IMR-90 (cell line): ENCODE results near the gene CYP2E1. TPM values are rescaled to one million over a fixed set of nuclear protein-coding genes. Genes with fewer than 3 reads are reported as not detected.

Experiments used
- ATAC-seq: fragments of 200-7000 bp; cut with Tn5 transposase; 2 replicates; pipeline ENCODE4 v1.9.1; 2020; ENCODE audit warnings: low read depth, mild to moderate bottlenecking, moderate library complexity
- BruUV-seq: library from RNA; stranded (reverse); fragments of 400-500 nt; replicated peaks from 2 replicates; lab custom pipeline; 2021; lab: Mats Ljungman, UMichigan
- CTCF ChIA-PET: fragments of 300-600 bp; formaldehyde crosslinking; extraction: SDS; loops from one replicate; lab custom pipeline; 2021; ENCODE audit warnings: antibody characterized with exemption; lab: Yijun Ruan, JAX
- POLR2A ChIA-PET: fragments of 300-600 bp; sonication (Branson Sonifier 250); formaldehyde crosslinking; loops from one replicate; lab custom pipeline; 2022; ENCODE audit warnings: antibody characterized with exemption; ENCODE audit not compliant: unreplicated experiment; lab: Charles Lee
- DNase-seq: peaks from one replicate; pipeline ENCODE4 v3.0.0; 2013
- H2AFZ ChIP-seq: replicated peaks from 2 replicates; pipeline ENCODE3; 2013; ENCODE audit warnings: low read length, mild to moderate bottlenecking; ENCODE audit not compliant: poor library complexity
- H2AK5ac ChIP-seq: 2 replicates; pipeline ENCODE4 v1.6.1; 2013; ENCODE audit warnings: low read depth, low read length, inconsistent platforms
- H2AK9ac ChIP-seq: replicated peaks from 2 replicates; pipeline ENCODE3; 2013; ENCODE audit warnings: mild to moderate bottlenecking, low read depth, low read length, moderate library complexity; ENCODE audit not compliant: poor library complexity
- H2BK120ac ChIP-seq: 2 replicates; pipeline ENCODE4 v1.6.1; 2013; ENCODE audit warnings: low read depth, low read length, inconsistent platforms
- H2BK15ac ChIP-seq: 3 replicates; pipeline ENCODE4 v1.6.1; 2013; ENCODE audit warnings: low read depth, low read length, inconsistent platforms
- H2BK20ac ChIP-seq: 2 replicates; pipeline ENCODE4 v1.6.1; 2013; ENCODE audit warnings: low read depth, mild to moderate bottlenecking, inconsistent platforms, low read length, moderate library complexity
- H2BK5ac ChIP-seq: 2 replicates; pipeline ENCODE4 v1.6.1; 2013; ENCODE audit warnings: mild to moderate bottlenecking, low read depth, low read length, inconsistent platforms; ENCODE audit not compliant: poor library complexity, severe bottlenecking
- H3K14ac ChIP-seq: replicated peaks from 2 replicates; pipeline ENCODE4 v1.6.1; 2013; ENCODE audit warnings: low read depth, low read length, inconsistent platforms
- H3K18ac ChIP-seq: 2 replicates; pipeline ENCODE4 v1.6.1; 2013; ENCODE audit warnings: low read depth, low read length, control low read depth
- H3K23ac ChIP-seq: 2 replicates; pipeline ENCODE4 v1.6.1; 2013; ENCODE audit warnings: low read depth, low read length, inconsistent platforms
- H3K27ac ChIP-seq: 2 replicates; pipeline ENCODE4 v1.5.1; 2013; ENCODE audit warnings: mild to moderate bottlenecking, control low read depth, low read length; ENCODE audit not compliant: insufficient read depth
- H3K27me3 ChIP-seq: 2 replicates; pipeline ENCODE4 v1.6.1; 2013; ENCODE audit warnings: low read length; ENCODE audit not compliant: control insufficient read depth, insufficient read depth
- H3K36me3 ChIP-seq: 2 replicates; pipeline ENCODE4 v1.6.1; 2013; ENCODE audit warnings: low read length, mixed read lengths; ENCODE audit not compliant: control insufficient read depth, insufficient read depth
- H3K4ac ChIP-seq: 2 replicates; pipeline ENCODE4 v1.6.1; 2013; ENCODE audit warnings: low read depth, low read length, inconsistent platforms
- H3K4me1 ChIP-seq: 2 replicates; pipeline ENCODE4 v1.6.1; 2013; ENCODE audit warnings: low read length, mixed read lengths; ENCODE audit not compliant: control insufficient read depth, insufficient read depth
- H3K4me2 ChIP-seq: 2 replicates; pipeline ENCODE4 v1.6.1; 2013; ENCODE audit warnings: low read depth, mild to moderate bottlenecking, control low read depth, low read length, moderate library complexity
- H3K4me3 ChIP-seq: 2 replicates; pipeline ENCODE4 v1.5.1; 2013; ENCODE audit warnings: low read depth, mild to moderate bottlenecking, control low read depth, low read length, moderate library complexity; ENCODE audit not compliant: insufficient read depth
- H3K56ac ChIP-seq: 2 replicates; pipeline ENCODE4 v1.6.1; 2013; ENCODE audit warnings: low read length, inconsistent platforms; ENCODE audit not compliant: insufficient read depth; ENCODE audit errors: extremely low read depth
- H3K79me1 ChIP-seq, 2 experiments: 2 replicates each; pipeline ENCODE4 v1.6.1; 2013; ENCODE audit warnings: low read length in 2 of 2, inconsistent platforms in 1 of 2, low read depth in 1 of 2
- H3K9ac ChIP-seq: 2 replicates; pipeline ENCODE4 v1.6.1; 2013; ENCODE audit warnings: low read depth, low read length, control low read depth
- H3K9me1 ChIP-seq: 2 replicates; pipeline ENCODE4 v1.6.1; 2013; ENCODE audit warnings: low read length, inconsistent platforms; ENCODE audit not compliant: insufficient read depth
- H3K9me3 ChIP-seq: 2 replicates; pipeline ENCODE4 v1.6.1; 2013; ENCODE audit warnings: low read length; ENCODE audit not compliant: control insufficient read depth, insufficient read depth
- H4K20me1 ChIP-seq: 2 replicates; pipeline ENCODE4 v1.6.1; 2013; ENCODE audit warnings: low read length, inconsistent platforms; ENCODE audit not compliant: insufficient read depth
- H4K5ac ChIP-seq: 2 replicates; pipeline ENCODE4 v1.6.1; 2013; ENCODE audit warnings: mild to moderate bottlenecking, low read depth, low read length, control low read depth
- H4K8ac ChIP-seq, 2 experiments: 2 replicates each; pipeline ENCODE4 v1.6.1; 2013; ENCODE audit warnings: low read depth in 2 of 2, low read length in 2 of 2, control low read depth in 1 of 2, inconsistent platforms in 1 of 2
- H4K91ac ChIP-seq: 2 replicates; pipeline ENCODE4 v1.6.1; 2013; ENCODE audit warnings: low read depth, low read length, inconsistent platforms; ENCODE audit not compliant: insufficient read depth
- BHLHE40 ChIP-seq: fragments of 150-350 bp; IDR thresholded peaks from 2 replicates; pipeline ENCODE4 v1.6.1; 2016; ENCODE audit warnings: mild to moderate bottlenecking, low read depth, low read length
- CEBPB ChIP-seq: IDR thresholded peaks from 2 replicates; pipeline ENCODE4 v1.6.1; 2012; ENCODE audit warnings: low read depth, low read length, improper control_type of control experiment
- CHD1 ChIP-seq: IDR thresholded peaks from 2 replicates; pipeline ENCODE4 v1.6.1; 2012; ENCODE audit warnings: low read depth, low read length, improper control_type of control experiment
- CTCF ChIP-seq: conservative IDR thresholded peaks from 2 replicates; pipeline ENCODE4 v1.5.1; 2012; ENCODE audit warnings: mild to moderate bottlenecking, low read depth, low read length, improper control_type of control experiment
- ELK1 ChIP-seq: fragments of 150-350 bp; IDR thresholded peaks from 2 replicates; pipeline ENCODE4 v1.6.1; 2016; ENCODE audit warnings: low read depth, mild to moderate bottlenecking, low read length, moderate library complexity, borderline replicate concordance
- FOS ChIP-seq: fragments of 150-350 bp; IDR thresholded peaks from 2 replicates; pipeline ENCODE4 v1.6.1; 2016; ENCODE audit warnings: low read depth, low read length
- MAFK ChIP-seq: IDR thresholded peaks from 2 replicates; pipeline ENCODE4 v1.6.1; 2012; ENCODE audit warnings: low read depth, low read length, improper control_type of control experiment
- MAZ ChIP-seq: IDR thresholded peaks from 2 replicates; pipeline ENCODE4 v1.6.1; 2012; ENCODE audit warnings: low read depth, mild to moderate bottlenecking, low read length, improper control_type of control experiment, moderate library complexity, borderline replicate concordance
- MXI1 ChIP-seq: IDR thresholded peaks from 2 replicates; pipeline ENCODE4 v1.6.1; 2012; ENCODE audit warnings: low read depth, mild to moderate bottlenecking, low read length, moderate library complexity, borderline replicate concordance
- NFE2L2 ChIP-seq: fragments of 150-350 bp; IDR thresholded peaks from 2 replicates; pipeline ENCODE4 v1.6.1; 2016; ENCODE audit warnings: low read depth, mild to moderate bottlenecking, low read length
- POLR2A ChIP-seq: IDR thresholded peaks from 2 replicates; pipeline ENCODE4 v1.6.1; 2012; ENCODE audit warnings: mild to moderate bottlenecking, low read depth, low read length
- RAD21 ChIP-seq: IDR thresholded peaks from 2 replicates; pipeline ENCODE4 v1.6.1; 2012; ENCODE audit warnings: low read length, improper control_type of control experiment
- RCOR1 ChIP-seq: IDR thresholded peaks from 2 replicates; pipeline ENCODE4 v1.6.1; 2012; ENCODE audit warnings: mild to moderate bottlenecking, low read length, improper control_type of control experiment; ENCODE audit not compliant: insufficient replicate concordance
- RFX5 ChIP-seq: IDR thresholded peaks from 2 replicates; pipeline ENCODE4 v1.8.0; 2012; ENCODE audit warnings: low read depth, mild to moderate bottlenecking, low read length, moderate library complexity
- SMC3 ChIP-seq: fragments of 150-350 bp; IDR thresholded peaks from 2 replicates; pipeline ENCODE4 v1.6.1; 2016; ENCODE audit warnings: low read depth, mild to moderate bottlenecking, antibody characterized with exemption, low read length, moderate library complexity
- USF2 ChIP-seq: fragments of 150-350 bp; IDR thresholded peaks from 2 replicates; pipeline ENCODE4 v1.6.1; 2017; ENCODE audit warnings: mild to moderate bottlenecking, antibody characterized with exemption, low read length, low read depth
- WGBS, 2 experiments: methylation state at CpG; one replicate each; pipeline versions ENCODE4 v1.1.5 to v1.1.7; 2013; ENCODE audit warnings: missing lambda C conversion rate in 2 of 2; ENCODE audit not compliant: insufficient read length in 1 of 2; ENCODE audit errors: extremely low coverage in 2 of 2; 5-methylcytosine and 5-hydroxymethylcytosine counted together
- dilution Hi-C: fragments of 300-500 bp; cut with HindIII; formaldehyde crosslinking; loops from one replicate; pipeline ENCODE4 v1.14.3; 2018; ENCODE audit warnings: low sequenced_read_pairs; ENCODE audit not compliant: unreplicated experiment
- in situ Hi-C: fragments of 300-500 bp; cut with MboI; formaldehyde crosslinking; loops from 3 replicates; pipeline ENCODE4 v1.14.3; 2019; ENCODE audit warnings: low sequenced_read_pairs, inconsistent platforms, mixed read lengths
- intact Hi-C: fragments of 100-400 bp; cut with micrococcal nuclease; formaldehyde crosslinking; loops from 2 replicates; pipeline ENCODE4 v1.10.0; 2022
- polyA plus RNA-seq, 3 experiments: library from polyadenylated mRNA; depleted of rRNA; stranded (reverse); fragments of >200 nt; gene quantifications; 2 replicates each; pipeline ENCODE4 v1.2.3, GENCODE V29; 2012; ENCODE audit warnings: low replicate concordance in 1 of 3
- total RNA-seq: library from RNA; depleted of rRNA; stranded (reverse); fragments of >200 nt; gene quantifications from 2 replicates; pipeline ENCODE4 v1.2.3, GENCODE V29; 2012

CYP2E1 gene
- total and polyA plus RNA-seq, 2 of the 4 experiments (the other 2 are of a cell fraction): 0.36 to 1.7 TPM

- Histone ChIP-seq H2BK5ac (no peak overlapping the region), H3K9me3 (no peaks in the 10 kb centered on the region), H2AK9ac (no peak overlapping the region), H4K20me1 (no peaks in the 10 kb centered on the region), H3K9ac (no peak overlapping the region), H3K36me3 (no peaks in the 10 kb centered on the region), H3K79me1 (no peaks in the 10 kb centered on the region), H3K56ac (no peak overlapping the region), H2BK20ac (no peak overlapping the region), H3K4me3 (no peak overlapping the region), H3K4me2 (no peak overlapping the region), H3K27me3 (no peaks in the 10 kb centered on the region), H3K9me1 (no peaks in the 10 kb centered on the region), H4K8ac (no peak overlapping the region), H2AFZ (no peak overlapping the region), H2AK5ac (no peak overlapping the region), H3K27ac (no peak overlapping the region), H4K5ac (no peak overlapping the region), H2BK120ac (no peak overlapping the region), H3K18ac (no peak overlapping the region), H3K4me1 (no peaks in the 10 kb centered on the region), H3K4ac (no peak overlapping the region), H2BK15ac (no peak overlapping the region), H3K23ac (no peak overlapping the region), H3K14ac (no peak overlapping the region), H4K91ac (no peak overlapping the region)
- no CpG with 5 or more reads among the region's 4 CpGs for WGBS, 2 experiments
- ATAC-seq (no peak), DNase-seq (no peak)
- ChIA-PET POLR2A (no interaction called here), CTCF (no interaction called here)
- dilution Hi-C loops (no loop called here), in situ Hi-C loops (no loop called here), intact Hi-C loops (no loop called here)
- no TSS peak for BruUV-seq
- TF ChIP-seq RFX5 (no peak), NFE2L2 (no peak), USF2 (no peak), CHD1 (no peak), BHLHE40 (no peak), RCOR1 (no peak), SMC3 (no peak), CTCF (no peak), MXI1 (no peak), CEBPB (no peak), POLR2A (no peak), MAZ (no peak), ELK1 (no peak), FOS (no peak), MAFK (no peak), RAD21 (no peak)
Measured at GRCh38 chr10:133515471-133515870, 11.7 kb upstream of the CYP2E1 start.
